K562 (cell line): ENCODE data around the gene KCNMB1.

Source experiments
- EGR1 ChIP-seq: fragments of 450-650 bp; conservative IDR thresholded peaks from 2 replicates; pipeline ENCODE4 v1.6.1; 2017; ENCODE audit warnings: mild to moderate bottlenecking
- KAT8 ChIP-seq: fragments of 450-650 bp; IDR thresholded peaks from 2 replicates; pipeline ENCODE4 v1.6.1; 2016; ENCODE audit warnings: low read depth, mild to moderate bottlenecking
- POLR2AphosphoS5 ChIP-seq: IDR thresholded peaks from 2 replicates; pipeline ENCODE4 v1.6.1; 2011; ENCODE audit warnings: mild to moderate bottlenecking, low read depth, low read length, moderate library complexity; ENCODE audit not compliant: control insufficient read depth, insufficient read depth
- TF ChIP-seq, protein P1 (sequence below): sonication (generic); formaldehyde crosslinking; IDR thresholded peaks from 2 replicates; pipeline ENCODE4 v1.8.1; 2022; ENCODE audit warnings: missing genetic modification reagents
- TF ChIP-seq, protein P2 (sequence below), 2 experiments: fragments of 450-650 bp in 1 of 2; sonication (generic) in 1 of 2; formaldehyde crosslinking; conservative IDR thresholded peaks; 2 replicates each; pipeline versions ENCODE4 v1.4.0 to v1.8.1; 2020 to 2022; ENCODE audit warnings: mild to moderate bottlenecking in 1 of 2, missing genetic modification reagents in 1 of 2
- TF ChIP-seq, protein P3 (sequence below), 2 experiments: fragments of 450-650 bp; IDR thresholded peaks; 2 replicates each; pipeline ENCODE4 v1.6.1; 2016; ENCODE audit warnings: mild to moderate bottlenecking in 2 of 2, borderline replicate concordance in 1 of 2, low read depth in 1 of 2, moderate library complexity in 1 of 2
- TF ChIP-seq, protein P4 (sequence below): fragments of 150-350 bp; conservative IDR thresholded peaks from 2 replicates; pipeline ENCODE4 v1.6.1; 2014; ENCODE audit warnings: low read length
- TF ChIP-seq, protein P5 (sequence below), 3 experiments: IDR thresholded peaks in 2 of 3; conservative IDR thresholded peaks in 1 of 3; 2 replicates each; pipeline ENCODE4 v1.5.1; 2011 to 2012; ENCODE audit warnings: low read length in 3 of 3, mild to moderate bottlenecking in 3 of 3, control low read depth in 2 of 3, improper control_type of control experiment in 1 of 3, inconsistent platforms in 1 of 3, low read depth in 1 of 3, mixed read lengths in 1 of 3, moderate library complexity in 1 of 3; ENCODE audit not compliant: insufficient read depth in 2 of 3

DNA sequence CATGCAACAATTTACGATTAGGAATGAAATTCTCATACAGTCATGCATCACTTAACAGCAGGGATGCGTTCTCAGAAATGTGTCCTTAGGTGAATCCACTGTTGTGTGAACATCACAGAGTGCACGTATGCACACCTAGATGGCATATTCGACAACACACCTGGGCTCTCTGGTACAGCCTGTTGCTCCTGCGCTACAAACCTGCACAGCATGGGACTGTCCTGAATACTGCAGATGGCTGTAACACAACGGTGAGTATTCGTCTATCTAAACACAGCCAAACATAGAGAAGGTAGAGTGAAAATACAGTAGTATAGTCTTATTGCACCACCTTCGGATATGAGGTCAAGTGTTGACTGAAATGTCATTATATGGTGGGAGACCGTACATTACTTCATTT, 47.6 kb downstream of the KCNMB1 start:
- TF ChIP-seq POLR2AphosphoS5: no peak
- TF ChIP-seq, protein P1, sequence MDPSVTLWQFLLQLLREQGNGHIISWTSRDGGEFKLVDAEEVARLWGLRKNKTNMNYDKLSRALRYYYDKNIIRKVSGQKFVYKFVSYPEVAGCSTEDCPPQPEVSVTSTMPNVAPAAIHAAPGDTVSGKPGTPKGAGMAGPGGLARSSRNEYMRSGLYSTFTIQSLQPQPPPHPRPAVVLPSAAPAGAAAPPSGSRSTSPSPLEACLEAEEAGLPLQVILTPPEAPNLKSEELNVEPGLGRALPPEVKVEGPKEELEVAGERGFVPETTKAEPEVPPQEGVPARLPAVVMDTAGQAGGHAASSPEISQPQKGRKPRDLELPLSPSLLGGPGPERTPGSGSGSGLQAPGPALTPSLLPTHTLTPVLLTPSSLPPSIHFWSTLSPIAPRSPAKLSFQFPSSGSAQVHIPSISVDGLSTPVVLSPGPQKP (CRISPR knock-in tag): no peak
- TF ChIP-seq, protein P2, sequence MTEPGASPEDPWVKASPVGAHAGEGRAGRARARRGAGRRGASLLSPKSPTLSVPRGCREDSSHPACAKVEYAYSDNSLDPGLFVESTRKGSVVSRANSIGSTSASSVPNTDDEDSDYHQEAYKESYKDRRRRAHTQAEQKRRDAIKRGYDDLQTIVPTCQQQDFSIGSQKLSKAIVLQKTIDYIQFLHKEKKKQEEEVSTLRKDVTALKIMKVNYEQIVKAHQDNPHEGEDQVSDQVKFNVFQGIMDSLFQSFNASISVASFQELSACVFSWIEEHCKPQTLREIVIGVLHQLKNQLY (CRISPR knock-in tag; conservative IDR thresholded peaks at IDR 0.05): no peak
- no peak for TF ChIP-seq KAT8
- TF ChIP-seq EGR1: no peak
- TF ChIP-seq, protein P3, sequence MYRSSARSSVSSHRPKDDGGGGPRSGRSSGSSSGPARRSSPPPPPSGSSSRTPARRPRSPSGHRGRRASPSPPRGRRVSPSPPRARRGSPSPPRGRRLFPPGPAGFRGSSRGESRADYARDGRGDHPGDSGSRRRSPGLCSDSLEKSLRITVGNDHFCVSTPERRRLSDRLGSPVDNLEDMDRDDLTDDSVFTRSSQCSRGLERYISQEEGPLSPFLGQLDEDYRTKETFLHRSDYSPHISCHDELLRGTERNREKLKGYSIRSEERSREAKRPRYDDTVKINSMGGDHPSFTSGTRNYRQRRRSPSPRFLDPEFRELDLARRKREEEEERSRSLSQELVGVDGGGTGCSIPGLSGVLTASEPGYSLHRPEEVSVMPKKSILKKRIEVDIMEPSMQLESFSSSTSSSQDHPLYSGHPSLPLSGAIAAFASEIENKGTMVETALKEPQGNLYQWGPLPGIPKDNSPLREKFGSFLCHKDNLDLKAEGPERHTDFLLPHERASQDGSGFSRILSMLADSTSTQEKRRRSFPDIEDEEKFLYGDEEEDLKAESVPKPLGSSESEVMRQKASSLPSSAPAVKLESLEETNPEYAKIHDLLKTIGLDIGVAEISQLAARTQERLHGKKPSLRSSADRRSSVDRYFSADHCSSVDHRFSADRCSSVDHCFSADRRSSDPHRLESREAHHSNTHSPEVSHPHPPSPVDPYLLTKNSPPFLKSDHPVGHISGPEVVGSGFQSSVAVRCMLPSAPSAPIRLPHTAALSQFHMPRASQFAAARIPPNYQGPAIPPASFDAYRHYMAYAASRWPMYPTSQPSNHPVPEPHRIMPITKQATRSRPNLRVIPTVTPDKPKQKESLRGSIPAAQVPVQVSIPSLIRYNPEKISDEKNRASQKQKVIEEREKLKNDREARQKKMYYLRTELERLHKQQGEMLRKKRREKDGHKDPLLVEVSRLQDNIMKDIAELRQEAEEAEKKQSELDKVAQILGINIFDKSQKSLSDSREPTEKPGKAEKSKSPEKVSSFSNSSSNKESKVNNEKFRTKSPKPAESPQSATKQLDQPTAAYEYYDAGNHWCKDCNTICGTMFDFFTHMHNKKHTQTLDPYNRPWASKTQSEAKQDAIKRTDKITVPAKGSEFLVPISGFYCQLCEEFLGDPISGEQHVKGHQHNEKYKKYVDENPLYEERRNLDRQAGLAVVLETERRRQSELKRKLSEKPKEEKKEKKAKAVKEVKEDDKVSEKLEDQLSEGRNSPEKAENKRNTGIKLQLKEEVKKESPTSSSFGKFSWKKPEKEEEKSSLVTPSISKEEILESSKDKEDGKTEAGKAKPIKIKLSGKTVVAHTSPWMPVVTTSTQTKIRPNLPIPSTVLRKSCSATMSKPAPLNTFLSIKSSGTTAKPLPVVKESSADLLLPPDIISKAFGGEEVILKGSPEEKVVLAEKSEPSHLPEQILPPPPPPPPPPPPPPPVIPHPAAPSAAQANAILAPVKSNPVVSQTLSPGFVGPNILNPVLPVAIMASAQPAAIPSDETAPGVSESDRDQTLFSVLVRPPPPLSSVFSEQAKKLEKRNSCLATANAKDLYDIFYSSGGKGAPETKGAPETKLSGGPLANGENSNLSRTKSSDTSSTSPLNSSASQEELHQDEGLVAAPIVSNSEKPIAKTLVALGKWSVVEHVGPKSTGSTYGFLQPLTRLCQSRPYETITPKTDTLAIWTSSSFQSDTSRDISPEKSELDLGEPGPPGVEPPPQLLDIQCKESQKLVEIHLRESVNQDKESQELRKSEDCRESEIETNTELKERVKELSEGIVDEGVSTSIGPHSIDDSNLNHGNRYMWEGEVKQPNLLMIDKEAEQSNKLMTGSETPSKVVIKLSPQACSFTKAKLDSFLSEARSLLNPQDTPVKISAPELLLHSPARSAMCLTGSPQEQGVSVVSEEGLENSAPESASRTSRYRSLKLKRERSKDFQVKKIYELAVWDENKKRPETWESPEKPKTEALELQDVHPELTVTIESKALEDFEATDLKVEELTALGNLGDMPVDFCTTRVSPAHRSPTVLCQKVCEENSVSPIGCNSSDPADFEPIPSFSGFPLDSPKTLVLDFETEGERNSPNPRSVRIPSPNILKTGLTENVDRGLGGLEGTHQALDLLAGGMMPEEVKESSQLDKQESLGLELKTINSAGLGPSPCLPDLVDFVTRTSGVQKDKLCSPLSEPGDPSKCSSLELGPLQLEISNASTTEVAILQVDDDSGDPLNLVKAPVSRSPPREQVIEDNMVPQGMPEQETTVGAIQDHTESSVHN (IDR thresholded peaks at IDR 0.05; ENCODE audit: borderline replicate concordance in 1 of 2, low read depth in 1 of 2): no peak
- TF ChIP-seq, protein P4, sequence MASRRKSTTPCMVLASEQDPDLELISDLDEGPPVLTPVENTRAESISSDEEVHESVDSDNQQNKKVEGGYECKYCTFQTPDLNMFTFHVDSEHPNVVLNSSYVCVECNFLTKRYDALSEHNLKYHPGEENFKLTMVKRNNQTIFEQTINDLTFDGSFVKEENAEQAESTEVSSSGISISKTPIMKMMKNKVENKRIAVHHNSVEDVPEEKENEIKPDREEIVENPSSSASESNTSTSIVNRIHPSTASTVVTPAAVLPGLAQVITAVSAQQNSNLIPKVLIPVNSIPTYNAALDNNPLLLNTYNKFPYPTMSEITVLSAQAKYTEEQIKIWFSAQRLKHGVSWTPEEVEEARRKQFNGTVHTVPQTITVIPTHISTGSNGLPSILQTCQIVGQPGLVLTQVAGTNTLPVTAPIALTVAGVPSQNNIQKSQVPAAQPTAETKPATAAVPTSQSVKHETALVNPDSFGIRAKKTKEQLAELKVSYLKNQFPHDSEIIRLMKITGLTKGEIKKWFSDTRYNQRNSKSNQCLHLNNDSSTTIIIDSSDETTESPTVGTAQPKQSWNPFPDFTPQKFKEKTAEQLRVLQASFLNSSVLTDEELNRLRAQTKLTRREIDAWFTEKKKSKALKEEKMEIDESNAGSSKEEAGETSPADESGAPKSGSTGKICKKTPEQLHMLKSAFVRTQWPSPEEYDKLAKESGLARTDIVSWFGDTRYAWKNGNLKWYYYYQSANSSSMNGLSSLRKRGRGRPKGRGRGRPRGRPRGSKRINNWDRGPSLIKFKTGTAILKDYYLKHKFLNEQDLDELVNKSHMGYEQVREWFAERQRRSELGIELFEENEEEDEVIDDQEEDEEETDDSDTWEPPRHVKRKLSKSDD: no peak
- TF ChIP-seq, protein P5, sequence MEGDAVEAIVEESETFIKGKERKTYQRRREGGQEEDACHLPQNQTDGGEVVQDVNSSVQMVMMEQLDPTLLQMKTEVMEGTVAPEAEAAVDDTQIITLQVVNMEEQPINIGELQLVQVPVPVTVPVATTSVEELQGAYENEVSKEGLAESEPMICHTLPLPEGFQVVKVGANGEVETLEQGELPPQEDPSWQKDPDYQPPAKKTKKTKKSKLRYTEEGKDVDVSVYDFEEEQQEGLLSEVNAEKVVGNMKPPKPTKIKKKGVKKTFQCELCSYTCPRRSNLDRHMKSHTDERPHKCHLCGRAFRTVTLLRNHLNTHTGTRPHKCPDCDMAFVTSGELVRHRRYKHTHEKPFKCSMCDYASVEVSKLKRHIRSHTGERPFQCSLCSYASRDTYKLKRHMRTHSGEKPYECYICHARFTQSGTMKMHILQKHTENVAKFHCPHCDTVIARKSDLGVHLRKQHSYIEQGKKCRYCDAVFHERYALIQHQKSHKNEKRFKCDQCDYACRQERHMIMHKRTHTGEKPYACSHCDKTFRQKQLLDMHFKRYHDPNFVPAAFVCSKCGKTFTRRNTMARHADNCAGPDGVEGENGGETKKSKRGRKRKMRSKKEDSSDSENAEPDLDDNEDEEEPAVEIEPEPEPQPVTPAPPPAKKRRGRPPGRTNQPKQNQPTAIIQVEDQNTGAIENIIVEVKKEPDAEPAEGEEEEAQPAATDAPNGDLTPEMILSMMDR (IDR thresholded peaks at IDR 0.05 in 2 of 3, conservative IDR thresholded peaks at IDR 0.05 in 1 of 3; ENCODE audit: insufficient read depth in 2 of 3, low read depth in 1 of 3, low read length in 3 of 3): no peak
